22Rv1 (cell line): ENCODE results near the gene DPCD.

Experiments
- ZFX ChIP-seq: fragments of 450-650 bp; IDR thresholded peaks from 2 replicates; pipeline ENCODE4 v1.6.1; 2017; ENCODE audit warnings: antibody characterized with exemption, borderline replicate concordance
- TF ChIP-seq, protein P1 (sequence below): fragments of 450-650 bp; IDR thresholded peaks from 2 replicates; pipeline ENCODE4 v1.5.1; 2017; ENCODE audit warnings: mild to moderate bottlenecking

DNA sequence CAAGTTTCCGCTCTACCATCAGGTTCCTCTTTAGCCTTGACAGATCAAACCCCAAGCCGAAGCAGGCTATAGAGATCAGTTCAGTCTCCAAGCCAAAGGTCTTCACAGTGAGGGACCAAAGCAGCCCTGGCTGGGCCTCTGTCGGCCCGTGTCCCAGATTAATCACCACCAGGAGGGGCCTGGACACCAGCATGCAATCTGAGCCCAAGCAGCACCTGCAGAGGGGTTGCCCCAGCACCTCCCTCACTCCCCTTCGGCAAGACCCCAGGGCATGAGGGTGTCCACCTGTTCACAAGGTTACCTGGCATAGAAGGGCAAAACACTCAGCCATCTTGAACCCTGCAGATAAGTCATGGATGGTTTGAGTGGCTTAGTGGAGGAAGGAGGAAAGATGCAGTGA, 70.9 kb downstream of the DPCD start:
- TF ChIP-seq, protein P1, sequence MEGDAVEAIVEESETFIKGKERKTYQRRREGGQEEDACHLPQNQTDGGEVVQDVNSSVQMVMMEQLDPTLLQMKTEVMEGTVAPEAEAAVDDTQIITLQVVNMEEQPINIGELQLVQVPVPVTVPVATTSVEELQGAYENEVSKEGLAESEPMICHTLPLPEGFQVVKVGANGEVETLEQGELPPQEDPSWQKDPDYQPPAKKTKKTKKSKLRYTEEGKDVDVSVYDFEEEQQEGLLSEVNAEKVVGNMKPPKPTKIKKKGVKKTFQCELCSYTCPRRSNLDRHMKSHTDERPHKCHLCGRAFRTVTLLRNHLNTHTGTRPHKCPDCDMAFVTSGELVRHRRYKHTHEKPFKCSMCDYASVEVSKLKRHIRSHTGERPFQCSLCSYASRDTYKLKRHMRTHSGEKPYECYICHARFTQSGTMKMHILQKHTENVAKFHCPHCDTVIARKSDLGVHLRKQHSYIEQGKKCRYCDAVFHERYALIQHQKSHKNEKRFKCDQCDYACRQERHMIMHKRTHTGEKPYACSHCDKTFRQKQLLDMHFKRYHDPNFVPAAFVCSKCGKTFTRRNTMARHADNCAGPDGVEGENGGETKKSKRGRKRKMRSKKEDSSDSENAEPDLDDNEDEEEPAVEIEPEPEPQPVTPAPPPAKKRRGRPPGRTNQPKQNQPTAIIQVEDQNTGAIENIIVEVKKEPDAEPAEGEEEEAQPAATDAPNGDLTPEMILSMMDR = no peak
- TF ChIP-seq ZFX = no peak
